HepG2 (cell line): Measurements from ENCODE around the gene SLC6A6. TPM values are rescaled to one million over a fixed set of nuclear protein-coding genes. Genes with fewer than 3 reads are reported as not detected.

Source experiments
- ATAC-seq: fragments of 200-7000 bp; cut with Tn5 transposase; 3 replicates; pipeline ENCODE4 v1.9.1; 2020; ENCODE audit warnings: mild to moderate bottlenecking, moderate library complexity
- BruUV-seq: library from RNA; stranded (reverse); fragments of 400-500 nt; replicated peaks from 2 replicates; lab custom pipeline; 2021; lab: Mats Ljungman, UMichigan
- CTCF ChIA-PET: fragments of 300-600 bp; formaldehyde crosslinking; extraction: SDS; loops from one replicate; lab custom pipeline; 2021; ENCODE audit warnings: low total read pairs, inconsistent platforms, low intra/inter-chr PET ratio; lab: Yijun Ruan, JAX
- POLR2A ChIA-PET: fragments of 350-600 bp; sonication (Branson Sonifier 250); formaldehyde crosslinking; loops from one replicate; lab custom pipeline; 2020; ENCODE audit warnings: antibody characterized with exemption, inconsistent platforms; lab: Yijun Ruan, JAX
- DNase-seq: peaks from one replicate; pipeline ENCODE4 v3.0.0-alpha.2; 2015; ENCODE audit warnings: low spot score
- FAIRE-seq: peaks from 3 replicates; lab custom pipeline; 2011; peaks lifted over from hg19 to GRCh38; lab: Jason Lieb, UNC
- H2AFZ ChIP-seq: one replicate; pipeline ENCODE4 v1.6.1; 2011; ENCODE audit warnings: low read length, inconsistent platforms
- H3K27ac ChIP-seq: fragments of 300-600 bp; 3 replicates; pipeline ENCODE4 v1.8.0; 2011; ENCODE audit warnings: mixed run types, mild to moderate bottlenecking, mixed read lengths, low read length, inconsistent platforms; ENCODE audit not compliant: insufficient read depth; ENCODE audit errors: extremely low read length
- H3K27me3 ChIP-seq, 2 experiments: fragments of 200-600 bp in 1 of 2; 2 replicates in 1 of 2; 3 replicates in 1 of 2; pipeline versions ENCODE4 v1.6.0 to v1.8.0; 2011; ENCODE audit warnings: low read length in 2 of 2, mild to moderate bottlenecking in 2 of 2, moderate library complexity in 2 of 2, inconsistent platforms in 1 of 2; ENCODE audit not compliant: insufficient read depth in 2 of 2, control insufficient read depth in 1 of 2
- H3K36me3 ChIP-seq, 2 experiments: fragments of 200-600 bp in 1 of 2; replicated peaks in 1 of 2; 2 replicates in 1 of 2; 3 replicates in 1 of 2; pipeline versions ENCODE4 v1.5.1 to v1.8.0; 2011; ENCODE audit warnings: low read length in 2 of 2, inconsistent platforms in 1 of 2; ENCODE audit not compliant: insufficient read depth in 2 of 2, control insufficient read depth in 1 of 2
- H3K4me1 ChIP-seq: 2 replicates; pipeline ENCODE4 v1.5.1; 2012; ENCODE audit warnings: low read length, inconsistent platforms; ENCODE audit not compliant: insufficient read depth
- H3K4me2 ChIP-seq: 2 replicates; pipeline ENCODE4 v1.6.0; 2011; ENCODE audit warnings: low read depth, low read length, inconsistent platforms
- H3K4me3 ChIP-seq, 3 experiments: fragments of 200-600 bp in 1 of 3; sonication (generic), shearing (Covaris generic) in 1 of 3; replicated peaks in 1 of 3; 2 replicates each; pipeline ENCODE4 v1.5.1; 2011 to 2016; ENCODE audit warnings: low read length in 3 of 3, inconsistent platforms in 2 of 3, low read depth in 2 of 3, mild to moderate bottlenecking in 2 of 3, control low read depth in 1 of 3, mixed read lengths in 1 of 3; ENCODE audit not compliant: insufficient read depth in 1 of 3
- H3K79me2 ChIP-seq: one replicate; pipeline ENCODE4 v1.6.1; 2011; ENCODE audit warnings: low read length, inconsistent platforms; ENCODE audit not compliant: insufficient read depth
- H3K9ac ChIP-seq: 2 replicates; pipeline ENCODE4 v1.6.0; 2011; ENCODE audit warnings: mild to moderate bottlenecking, low read depth, low read length, inconsistent platforms; ENCODE audit not compliant: insufficient read depth
- H3K9me3 ChIP-seq: 2 replicates; pipeline ENCODE4 v1.5.1; 2012; ENCODE audit warnings: mild to moderate bottlenecking, low read length
- H4K20me1 ChIP-seq: 2 replicates; pipeline ENCODE4 v1.6.0; 2011; ENCODE audit warnings: inconsistent platforms, mild to moderate bottlenecking, low read length, moderate library complexity; ENCODE audit not compliant: insufficient read depth
- GLMP ChIP-seq: sonication (generic); formaldehyde crosslinking; IDR thresholded peaks from 2 replicates; pipeline ENCODE4 v1.9.0; 2021; ENCODE audit warnings: missing genetic modification reagents, mild to moderate bottlenecking, borderline replicate concordance
- IKZF1 ChIP-seq: fragments of 450-650 bp; IDR thresholded peaks from 2 replicates; pipeline ENCODE4 v1.7.1; 2016
- MYPOP ChIP-seq: sonication (generic); formaldehyde crosslinking; IDR thresholded peaks from 2 replicates; pipeline ENCODE4 v1.8.1; 2023; ENCODE audit warnings: mild to moderate bottlenecking, moderate library complexity, missing genetic modification reagents
- PHF8 ChIP-seq: sonication (generic); formaldehyde crosslinking; IDR thresholded peaks from 2 replicates; pipeline ENCODE4 v1.5.0; 2020; ENCODE audit warnings: missing genetic modification reagents
- REPIN1 ChIP-seq: sonication (generic); formaldehyde crosslinking; IDR thresholded peaks from 2 replicates; pipeline ENCODE4 v1.8.0; 2022; ENCODE audit warnings: missing genetic modification reagents, low read depth, mild to moderate bottlenecking, borderline replicate concordance
- TBX2 ChIP-seq: sonication (generic); formaldehyde crosslinking; IDR thresholded peaks from 2 replicates; pipeline ENCODE4 v1.5.0; 2020; ENCODE audit warnings: missing genetic modification reagents, mild to moderate bottlenecking, borderline replicate concordance
- THRA ChIP-seq: sonication (generic); formaldehyde crosslinking; IDR thresholded peaks from 2 replicates; pipeline ENCODE4 v1.4.0; 2020; ENCODE audit warnings: missing genetic modification reagents, borderline replicate concordance
- TOE1 ChIP-seq: sonication (generic); formaldehyde crosslinking; IDR thresholded peaks from 2 replicates; pipeline ENCODE4 v1.4.0; 2020; ENCODE audit warnings: mild to moderate bottlenecking, missing genetic modification reagents
- ZBTB21 ChIP-seq: sonication (generic); formaldehyde crosslinking; IDR thresholded peaks from 2 replicates; pipeline ENCODE4 v1.4.0; 2020; ENCODE audit warnings: missing genetic modification reagents
- ZFP37 ChIP-seq: sonication (generic); formaldehyde crosslinking; IDR thresholded peaks from 2 replicates; pipeline ENCODE4 v1.4.0; 2020; ENCODE audit warnings: missing genetic modification reagents, borderline replicate concordance
- ZMYM2 ChIP-seq: sonication (generic); formaldehyde crosslinking; IDR thresholded peaks from 2 replicates; pipeline ENCODE4 v1.8.0; 2022; ENCODE audit warnings: mild to moderate bottlenecking, missing genetic modification reagents
- ZNF138 ChIP-seq: sonication (generic); formaldehyde crosslinking; IDR thresholded peaks from 2 replicates; pipeline ENCODE4 v1.5.0; 2020; ENCODE audit warnings: mild to moderate bottlenecking, low read depth, missing genetic modification reagents
- ZNF180 ChIP-seq: sonication (generic); formaldehyde crosslinking; IDR thresholded peaks from 2 replicates; pipeline ENCODE4 v1.4.0; 2020; ENCODE audit warnings: low read depth, missing genetic modification reagents, borderline replicate concordance
- ZNF687 ChIP-seq: sonication (generic); formaldehyde crosslinking; IDR thresholded peaks from 2 replicates; pipeline ENCODE4 v1.5.1; 2020; ENCODE audit warnings: mild to moderate bottlenecking, missing genetic modification reagents, moderate library complexity
- ZNF780A ChIP-seq: sonication (generic); formaldehyde crosslinking; IDR thresholded peaks from 2 replicates; pipeline ENCODE4 v1.8.0; 2022; ENCODE audit warnings: mild to moderate bottlenecking, missing genetic modification reagents, moderate library complexity
- WGBS: methylation state at CpG from one replicate; pipeline ENCODE4 v1.1.6; 2017; ENCODE audit warnings: low lambda C conversion rate; 5-methylcytosine and 5-hydroxymethylcytosine counted together
- in situ Hi-C: cut with HindIII; loops from 2 replicates; pipeline ENCODE4 v1.10.0; 2017; ENCODE audit warnings: low pct_unique_long_range_greater_than_20kb; ENCODE audit not compliant: extremely low pct_ligation_motif_present
- intact Hi-C: fragments of 100-400 bp; cut with micrococcal nuclease; formaldehyde crosslinking; loops from one replicate; pipeline ENCODE4 v1.10.0; 2022; ENCODE audit not compliant: unreplicated experiment
- polyA plus RNA-seq, 8 experiments: library from polyadenylated mRNA; depleted of rRNA in 3 of 8; stranded (reverse) in 7 of 8; unstranded in 1 of 8; fragments of >200 nt; fragmentation: Illumina TruSeq in 4 of 8; extraction: Trizol in 4 of 8; gene quantifications; 2 replicates each; pipeline versions ENCODE4 v1.2.1 to v1.2.3, GENCODE V29; 2011 to 2016; ENCODE audit warnings: low read depth in 4 of 8, missing spikeins in 1 of 8, mixed read lengths in 1 of 8; ENCODE audit not compliant: insufficient read depth in 1 of 8
- total RNA-seq, 5 experiments: library from RNA; depleted of rRNA; stranded (reverse); fragments of >200 nt; fragmentation: Illumina TruSeq; extraction: Trizol; gene quantifications; 2 replicates each; pipeline ENCODE4 v1.2.3, GENCODE V29; 2016; ENCODE audit warnings: low read depth in 1 of 5

SLC6A6 gene
- total and polyA plus RNA-seq, 2 of the 13 experiments (the other 11 are each of a cell fraction or from before 2014, with no cell fraction given) = 14.1 to 20.7 TPM

GRCh38 chr3:14364580-14365292, 37.7 kb upstream of the SLC6A6 start:
- ChIA-PET POLR2A (no interaction called here), CTCF (no interaction called here)
- H3K4me3 ChIP-seq = no peak overlapping the region
- FAIRE-seq (no peak), ATAC-seq (no peak; the same call in 2 of the 3 replicates), DNase-seq (no peak)
- no peaks in the 10 kb centered on the region for H3K9me3 ChIP-seq
- H3K79me2 ChIP-seq = no peaks in the 10 kb centered on the region
- H3K4me1 ChIP-seq = peaks cover 5% of the 10 kb centered on the region
- no peaks in the 10 kb centered on the region for H4K20me1 ChIP-seq
- in situ Hi-C loops = no loop called here
- H3K36me3 ChIP-seq = no peaks in the 10 kb centered on the region
- no peak overlapping the region for H3K27ac ChIP-seq
- intact Hi-C loops = no loop called here
- H2AFZ ChIP-seq = no peak overlapping the region
- no peak overlapping the region for H3K4me2 ChIP-seq
- H3K27me3 ChIP-seq = peaks cover 5 to 38% of the 10 kb centered on the region in 2 experiments; a peak in 4 of 5 replicates
- no TSS peak for BruUV-seq
- H3K9ac ChIP-seq = no peak overlapping the region
- 47% methylated on average over 8 of the region's 8 CpGs for WGBS
- TF ChIP-seq ZNF180 (CRISPR knock-in tag) (no peak), ZNF138 (no peak), GLMP (CRISPR knock-in tag) (no peak), PHF8 (CRISPR knock-in tag) (no peak), TBX2 (no peak), IKZF1 (no peak), ZMYM2 (no peak), THRA (no peak), ZNF780A (CRISPR knock-in tag) (no peak), MYPOP (CRISPR knock-in tag) (no peak), ZBTB21 (CRISPR knock-in tag) (no peak), ZFP37 (CRISPR knock-in tag) (no peak), ZNF687 (CRISPR knock-in tag) (no peak), TOE1 (no peak), REPIN1 (CRISPR knock-in tag) (no peak)
